Gastroesophageal sphincter (tissue), 4 donors: Measurements from ENCODE around the gene MYLK3. TPM values are rescaled to one million over a fixed set of nuclear protein-coding genes. Genes with fewer than 3 reads are reported as not detected.

Experiments
- ATAC-seq: fragments of 150-250 bp; one replicate; pipeline ENCODE4 v1.9.1; 2016; ENCODE audit warnings: mild to moderate bottlenecking, moderate library complexity
- H3K27ac ChIP-seq, 4 donors: fragments of 200-600 bp; sonication (generic) in 3 of 4; 1 replicate in 3 of 4; 2 replicates in 1 of 4; pipeline ENCODE4 v1.5.1; 2016 to 2019
- H3K27me3 ChIP-seq: fragments of 200-600 bp; sonication (generic); one replicate; pipeline ENCODE4 v1.5.1; 2019
- H3K36me3 ChIP-seq, 2 donors: fragments of 200-600 bp; sonication (generic); one replicate each; pipeline ENCODE4 v1.5.1; 2019; ENCODE audit warnings: control low read depth in 1 of 2
- H3K4me1 ChIP-seq, 3 donors: fragments of 200-600 bp; sonication (generic); 1 replicate in 2 of 3; 2 replicates in 1 of 3; pipeline ENCODE4 v1.5.1; 2016 to 2019; ENCODE audit warnings: control low read depth in 2 of 3
- H3K4me3 ChIP-seq, 2 donors: fragments of 200-600 bp; sonication (generic); one replicate each; pipeline ENCODE4 v1.5.1; 2019; ENCODE audit warnings: mild to moderate bottlenecking in 1 of 2, moderate library complexity in 1 of 2
- H3K9me3 ChIP-seq, 3 donors: fragments of 200-600 bp; sonication (generic); one replicate each; pipeline ENCODE4 v1.5.1; 2017 to 2019; ENCODE audit warnings: control low read depth in 2 of 3
- EP300 ChIP-seq: sonication (generic); formaldehyde crosslinking; IDR thresholded peaks from one replicate; pipeline ENCODE4 v1.6.1; 2017; ENCODE audit warnings: antibody characterized with exemption, mild to moderate bottlenecking
- POLR2A ChIP-seq, 2 donors: fragments of 450-650 bp; IDR thresholded peaks; one replicate each; pipeline ENCODE4 v1.6.1; 2017; ENCODE audit warnings: antibody characterized with exemption in 2 of 2, mild to moderate bottlenecking in 2 of 2, moderate library complexity in 1 of 2
- POLR2AphosphoS5 ChIP-seq: sonication (generic); formaldehyde crosslinking; IDR thresholded peaks from one replicate; pipeline ENCODE4 v1.6.1; 2017; ENCODE audit warnings: antibody characterized with exemption
- WGBS, 2 donors: methylation state at CpG; one replicate each; pipeline ENCODE4 v1.1.5; 2018; ENCODE audit warnings: low coverage in 1 of 2; 5-methylcytosine and 5-hydroxymethylcytosine counted together
- total RNA-seq, 4 donors: library from RNA; depleted of rRNA; stranded (reverse); fragments of >200 nt; gene quantifications; one replicate each; pipeline ENCODE4 v1.1.0, GENCODE V29; 2016
- TF ChIP-seq, protein P1 (sequence below), 4 experiments: fragments of 200-600 bp in 2 of 4; fragments of 450-650 bp in 2 of 4; sonication (generic) in 1 of 4; IDR thresholded peaks; one replicate each; pipeline ENCODE4 v1.5.1; 2017 to 2019; ENCODE audit warnings: antibody characterized with exemption in 4 of 4, mild to moderate bottlenecking in 2 of 4, moderate library complexity in 2 of 4

Gene MYLK3
- total RNA-seq, 4 donors from 2014 or later, result 0.31 to 2.2 (median 0.54) TPM

DNA sequence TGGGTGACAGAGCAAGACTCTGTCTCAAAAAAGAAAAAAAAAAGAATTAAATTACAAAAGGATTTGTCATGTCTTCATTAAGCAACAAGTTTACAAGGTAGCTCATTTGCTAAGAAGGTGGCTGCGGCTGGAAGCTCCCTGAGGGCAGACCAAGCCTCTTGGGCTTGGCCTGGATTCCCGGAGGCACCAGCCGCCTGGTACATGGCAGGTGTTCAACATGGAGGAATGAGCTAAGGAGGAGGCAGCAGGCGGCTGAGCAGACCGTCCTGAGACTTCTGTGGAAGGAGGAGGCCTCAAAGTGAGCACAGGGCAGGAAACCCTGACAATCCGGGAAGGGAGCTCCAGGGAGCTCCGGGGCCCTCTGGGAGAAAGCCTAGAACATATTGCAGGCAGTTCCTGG, 3.2 kb upstream of the MYLK3 start:
- ATAC-seq, result no peak
- no peak overlapping the region for H3K27ac ChIP-seq
- TF ChIP-seq POLR2AphosphoS5, result no peak
- TF ChIP-seq, protein P1, sequence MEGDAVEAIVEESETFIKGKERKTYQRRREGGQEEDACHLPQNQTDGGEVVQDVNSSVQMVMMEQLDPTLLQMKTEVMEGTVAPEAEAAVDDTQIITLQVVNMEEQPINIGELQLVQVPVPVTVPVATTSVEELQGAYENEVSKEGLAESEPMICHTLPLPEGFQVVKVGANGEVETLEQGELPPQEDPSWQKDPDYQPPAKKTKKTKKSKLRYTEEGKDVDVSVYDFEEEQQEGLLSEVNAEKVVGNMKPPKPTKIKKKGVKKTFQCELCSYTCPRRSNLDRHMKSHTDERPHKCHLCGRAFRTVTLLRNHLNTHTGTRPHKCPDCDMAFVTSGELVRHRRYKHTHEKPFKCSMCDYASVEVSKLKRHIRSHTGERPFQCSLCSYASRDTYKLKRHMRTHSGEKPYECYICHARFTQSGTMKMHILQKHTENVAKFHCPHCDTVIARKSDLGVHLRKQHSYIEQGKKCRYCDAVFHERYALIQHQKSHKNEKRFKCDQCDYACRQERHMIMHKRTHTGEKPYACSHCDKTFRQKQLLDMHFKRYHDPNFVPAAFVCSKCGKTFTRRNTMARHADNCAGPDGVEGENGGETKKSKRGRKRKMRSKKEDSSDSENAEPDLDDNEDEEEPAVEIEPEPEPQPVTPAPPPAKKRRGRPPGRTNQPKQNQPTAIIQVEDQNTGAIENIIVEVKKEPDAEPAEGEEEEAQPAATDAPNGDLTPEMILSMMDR (IDR thresholded peaks at IDR 0.05), result no peak
- TF ChIP-seq POLR2A (IDR thresholded peaks at IDR 0.05), result no peak
- TF ChIP-seq EP300, result no peak
- H3K9me3 ChIP-seq, result no peaks in the 10 kb centered on the region
- H3K27me3 ChIP-seq, result peaks cover 8% of the 10 kb centered on the region
- peaks cover 0 to 8% (median 0%) of the 10 kb centered on the region in 3 donors for H3K4me1 ChIP-seq
- WGBS, 2 donors, result 78 to 82% methylated on average over 5 to 6 of the region's 7 CpGs
- H3K36me3 ChIP-seq, result no peaks in the 10 kb centered on the region
- no peak overlapping the region for H3K4me3 ChIP-seq

DNA sequence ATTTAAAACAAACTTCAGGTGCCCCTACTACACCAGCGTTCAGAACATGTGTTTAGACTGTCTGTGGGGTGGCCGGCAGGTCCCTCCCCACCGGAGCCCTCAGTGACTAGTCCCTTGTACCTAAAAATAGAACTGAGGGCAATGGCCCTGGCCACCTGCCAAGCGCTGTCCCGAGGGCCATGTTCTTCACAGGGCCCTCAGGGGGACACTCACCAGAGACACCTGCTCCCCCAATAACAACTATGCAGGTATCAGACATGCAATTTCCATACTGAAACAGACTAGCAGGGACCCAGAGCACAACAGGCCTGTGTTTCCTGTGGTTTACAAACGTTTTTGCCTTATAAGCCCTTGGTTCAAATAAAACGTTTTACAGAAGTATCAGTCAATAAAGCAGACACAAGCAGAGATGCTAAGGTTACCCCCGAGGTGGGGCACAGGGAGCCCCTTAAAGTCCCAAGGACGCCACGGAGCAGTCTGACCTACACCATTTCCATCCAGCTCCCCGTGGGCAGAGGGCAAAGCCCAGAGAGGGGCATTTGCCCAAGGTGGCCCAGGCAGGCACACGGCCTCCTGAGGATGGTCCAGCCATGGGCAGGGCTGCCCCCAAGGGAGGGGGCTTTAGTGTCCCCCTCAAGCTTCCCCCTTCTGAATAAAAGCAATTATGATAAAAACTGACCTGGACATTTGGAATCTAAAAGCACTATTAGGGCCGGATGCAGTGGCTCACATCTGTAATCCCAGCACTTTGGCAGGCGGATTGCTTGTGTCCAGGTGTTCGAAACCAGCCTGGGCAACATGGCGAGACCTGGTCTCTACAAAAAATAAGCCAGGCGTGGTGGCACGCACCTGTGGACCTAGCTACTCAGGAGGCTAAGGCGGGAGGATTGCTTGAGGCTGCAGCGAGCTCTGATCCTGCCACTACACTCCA, 896 bp upstream of the MYLK3 start:
- H3K27me3 ChIP-seq, result peaks cover 3% of the 10 kb centered on the region
- no peak for ATAC-seq
- no peak overlapping the region for H3K27ac ChIP-seq
- peaks cover 0 to 8% (median 0%) of the 10 kb centered on the region in 3 donors for H3K4me1 ChIP-seq
- H3K9me3 ChIP-seq, result no peaks in the 10 kb centered on the region
- TF ChIP-seq EP300, result no peak
- no peak for TF ChIP-seq POLR2A (IDR thresholded peaks at IDR 0.05)
- TF ChIP-seq, protein P1 (IDR thresholded peaks at IDR 0.05), result no peak
- no peak for TF ChIP-seq POLR2AphosphoS5
- 56 to 75% methylated on average over 7 to 11 of the region's 20 CpGs for WGBS, 2 donors
- no peaks in the 10 kb centered on the region for H3K36me3 ChIP-seq
- no peak overlapping the region for H3K4me3 ChIP-seq

DNA sequence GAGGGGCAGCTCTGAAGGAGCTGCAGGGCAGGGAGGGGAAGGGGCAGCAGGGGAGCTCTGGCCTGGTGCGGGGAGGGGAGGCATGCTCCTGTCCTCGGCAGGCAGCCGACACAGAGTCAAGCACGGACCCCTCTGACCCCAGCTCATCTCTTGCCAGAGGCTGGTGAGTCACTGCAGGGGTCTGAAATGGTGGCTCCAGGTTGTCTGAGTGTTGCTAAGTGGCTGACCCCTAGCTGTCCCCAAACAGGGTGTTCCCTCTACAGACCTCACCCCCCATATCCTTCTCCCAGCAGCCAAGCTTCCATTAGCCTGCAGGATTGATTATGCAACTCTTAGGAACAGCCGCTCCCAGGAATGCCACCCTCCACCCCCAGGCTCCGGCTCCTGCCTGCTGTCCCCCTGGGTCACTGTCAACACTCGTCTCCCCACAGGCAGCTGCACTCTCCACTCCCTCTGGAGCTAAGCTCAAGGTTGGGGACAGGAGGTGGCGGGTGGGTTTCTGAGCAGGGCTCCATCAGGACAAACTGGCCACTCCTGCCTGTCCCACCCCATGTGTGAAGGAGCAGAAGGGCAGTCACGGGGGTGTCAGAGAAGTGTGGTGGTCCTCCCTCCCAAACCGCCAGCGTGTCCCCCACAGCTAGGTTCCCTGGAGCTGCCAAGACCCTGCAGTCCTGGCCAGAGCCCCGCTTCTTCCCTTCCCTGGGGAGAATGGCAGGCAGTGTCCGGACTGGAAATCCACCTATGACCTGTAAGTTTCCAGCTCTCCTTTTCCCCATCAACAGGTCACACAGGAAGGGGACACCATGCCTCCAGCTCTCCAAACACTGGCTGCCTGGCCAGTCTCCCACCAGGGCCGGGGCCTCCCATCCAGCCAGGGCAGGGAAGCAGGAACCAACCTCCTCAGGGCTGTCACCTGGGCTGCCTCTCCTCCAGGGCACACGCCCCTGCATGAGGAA, 1.0 kb downstream of the MYLK3 start:
- Histone ChIP-seq H3K4me1 (peaks cover 0 to 8% (median 0%) of the 10 kb centered on the region in 3 donors), H3K9me3 (no peaks in the 10 kb centered on the region), H3K36me3 (no peaks in the 10 kb centered on the region), H3K4me3 (no peak overlapping the region), H3K27me3 (peaks cover 3% of the 10 kb centered on the region), H3K27ac (no peak overlapping the region)
- 90% methylated on average over 2 of the region's 15 CpGs; no CpG with 5 or more reads in 1 of the 2 donors for WGBS, 2 donors
- no peak for ATAC-seq
- TF ChIP-seq EP300, result no peak
- TF ChIP-seq POLR2A (IDR thresholded peaks at IDR 0.05), result no peak
- TF ChIP-seq, protein P1 (IDR thresholded peaks at IDR 0.05), result no peak
- no peak for TF ChIP-seq POLR2AphosphoS5

DNA sequence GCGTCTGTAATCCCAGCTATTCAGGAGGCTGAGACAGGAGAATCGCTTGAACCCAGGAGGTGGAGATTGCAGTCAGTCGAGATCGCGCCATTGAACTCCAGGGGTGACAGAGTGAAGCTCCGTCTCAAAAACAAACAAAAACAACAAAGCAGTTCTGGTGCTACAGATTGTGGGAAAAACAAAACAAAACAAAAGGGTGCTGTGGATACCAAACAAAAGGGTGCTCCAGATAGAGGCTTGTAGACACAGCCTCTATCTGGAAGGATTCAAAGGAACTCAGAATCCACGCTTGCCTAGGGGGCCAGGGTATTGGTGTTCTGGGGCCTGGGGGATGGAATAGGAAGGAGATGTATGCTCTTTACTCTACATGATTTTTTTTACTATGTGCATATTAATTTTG, 2.5 kb downstream of the MYLK3 start:
- Histone ChIP-seq H3K4me1 (peaks cover 0 to 8% (median 0%) of the 10 kb centered on the region in 3 donors), H3K9me3 (no peaks in the 10 kb centered on the region), H3K27me3 (peaks cover 3% of the 10 kb centered on the region), H3K4me3 (no peak overlapping the region), H3K36me3 (no peaks in the 10 kb centered on the region), H3K27ac (no peak overlapping the region)
- 67 to 76% methylated on average over 6 to 7 of the region's 7 CpGs for whole genome bisulfite sequencing, 2 donors
- TF ChIP-seq POLR2A (IDR thresholded peaks at IDR 0.05) (no peak), POLR2AphosphoS5 (no peak)
- ATAC-seq, result no peak

DNA sequence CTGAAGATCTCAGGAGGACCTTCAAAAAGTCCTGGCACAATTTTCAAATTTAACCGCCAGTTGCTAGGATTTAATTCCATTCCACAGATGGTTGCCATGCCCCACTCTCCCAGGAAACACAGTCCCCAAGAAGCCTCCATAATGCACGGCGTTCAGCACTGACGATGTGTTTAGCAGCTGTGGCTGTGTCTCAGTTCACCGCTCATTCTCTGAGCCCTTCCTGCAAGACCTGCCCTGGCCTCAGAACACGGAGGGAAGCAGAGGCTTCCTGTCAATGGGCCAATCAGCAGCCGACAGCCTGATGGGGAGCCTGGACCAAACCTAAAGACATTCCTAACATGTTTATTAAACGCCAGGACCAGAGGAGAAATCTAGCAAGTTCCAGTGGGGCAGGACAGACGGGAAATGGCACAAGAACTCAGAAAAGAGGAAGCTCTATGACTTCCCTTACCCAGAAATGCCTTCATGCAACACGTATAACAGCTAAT, 4.9 kb downstream of the MYLK3 start:
- Histone ChIP-seq H3K4me1 (peaks cover 0 to 2% (median 0%) of the 10 kb centered on the region in 3 donors), H3K4me3 (no peak overlapping the region), H3K27me3 (peaks cover 3% of the 10 kb centered on the region), H3K36me3 (no peaks in the 10 kb centered on the region), H3K9me3 (no peaks in the 10 kb centered on the region), H3K27ac (no peak overlapping the region)
- peak; percentile 41 for ATAC-seq
- TF ChIP-seq POLR2AphosphoS5, result no peak
- WGBS, 2 donors, result 10 to 24% methylated on average over 2 to 4 of the region's 10 CpGs
